ENCODE data around the gene IL1RAP.
"Not testable (repeated sequence)": the region's sequence is repeated elsewhere in the genome, so short reads cannot be mapped to it uniquely, and the experiment has no call there.

Gene IL1RAP

GRCh38 chr3:190513409-190514370, at the start of gene IL1RAP:
Gene IL1RAP, plus strand, starts transcription at chr3:190514085. Its CDS starts 50,205 bp downstream, at chr3:190564290.
- Histone ChIP-seq H3K4me3 (ENCODE audit: low read depth in 1 of 2, low read length in 2 of 2) (peak within 1 kb of the TSS; percentile 66 to 85), H3K4me1 (ENCODE audit: insufficient read depth, low read length) (peaks cover 3% of the 10 kb centered on the region), H3K36me3 (ENCODE audit: insufficient read depth, low read length) (no peaks in the 10 kb centered on the region), H3K27ac (ENCODE audit: low read depth, low read length) (peak within 1 kb of the TSS; percentile 73), H3K27me3 (ENCODE audit: control insufficient read depth in 1 of 2, insufficient read depth in 2 of 2, low read length in 2 of 2) (no peaks in the 10 kb centered on the region), H3K9me3 (ENCODE audit: low read length) (no peaks in the 10 kb centered on the region), H3K9ac (ENCODE audit: low read length) (peak within 1 kb of the TSS; percentile 66)

GRCh38 chr3:190467922-190468321, 46.0 kb upstream of the IL1RAP start:
- no peak overlapping the region for H3K4me3 ChIP-seq (ENCODE audit: low read depth in 1 of 2, low read length in 2 of 2)

GRCh38 chr3:190473261-190473660, 40.6 kb upstream of the IL1RAP start:
- not testable (repeated sequence) for H3K27ac ChIP-seq (ENCODE audit: low read depth, low read length); H3K4me1 ChIP-seq (ENCODE audit: insufficient read depth, low read length); H3K27me3 ChIP-seq (ENCODE audit: control insufficient read depth in 1 of 2, insufficient read depth in 2 of 2, low read length in 2 of 2); H3K9me3 ChIP-seq (ENCODE audit: low read length); H3K36me3 ChIP-seq (ENCODE audit: insufficient read depth, low read length); H3K4me3 ChIP-seq (ENCODE audit: low read depth in 1 of 2, low read length in 2 of 2); H3K9ac ChIP-seq (ENCODE audit: low read length)

More at GRCh38 chr3:190467922-190468321, 46.0 kb upstream of the IL1RAP start:
- Histone ChIP-seq H3K9me3 (ENCODE audit: low read length) (no peaks in the 10 kb centered on the region), H3K27me3 (ENCODE audit: control insufficient read depth in 1 of 2, insufficient read depth in 2 of 2, low read length in 2 of 2) (no peaks in the 10 kb centered on the region), H3K4me1 (ENCODE audit: insufficient read depth, low read length) (no peaks in the 10 kb centered on the region), H3K27ac (ENCODE audit: low read depth, low read length) (no peak overlapping the region), H3K36me3 (ENCODE audit: insufficient read depth, low read length) (no peaks in the 10 kb centered on the region), H3K9ac (ENCODE audit: low read length) (no peak overlapping the region)

- no peak overlapping the region for H3K27ac ChIP-seq (ENCODE audit: low read depth, low read length)
- no peaks in the 10 kb centered on the region for H3K27me3 ChIP-seq (ENCODE audit: control insufficient read depth in 1 of 2, insufficient read depth in 2 of 2, low read length in 2 of 2)
- H3K4me1 ChIP-seq (ENCODE audit: insufficient read depth, low read length) = no peaks in the 10 kb centered on the region
- H3K9me3 ChIP-seq (ENCODE audit: low read length) = no peaks in the 10 kb centered on the region
- H3K9ac ChIP-seq (ENCODE audit: low read length) = no peak overlapping the region
- H3K36me3 ChIP-seq (ENCODE audit: insufficient read depth, low read length) = no peaks in the 10 kb centered on the region
- H3K4me3 ChIP-seq (ENCODE audit: low read depth in 1 of 2, low read length in 2 of 2) = no peak overlapping the region
Measured at GRCh38 chr3:190481779-190482178, 32.1 kb upstream of the IL1RAP start.

- Histone ChIP-seq H3K27me3 (ENCODE audit: control insufficient read depth in 1 of 2, insufficient read depth in 2 of 2, low read length in 2 of 2) (no peaks in the 10 kb centered on the region), H3K9ac (ENCODE audit: low read length) (no peak overlapping the region), H3K9me3 (ENCODE audit: low read length) (no peaks in the 10 kb centered on the region), H3K27ac (ENCODE audit: low read depth, low read length) (no peak overlapping the region), H3K36me3 (ENCODE audit: insufficient read depth, low read length) (no peaks in the 10 kb centered on the region), H3K4me1 (ENCODE audit: insufficient read depth, low read length) (no peaks in the 10 kb centered on the region), H3K4me3 (ENCODE audit: low read depth in 1 of 2, low read length in 2 of 2) (no peak overlapping the region)
Measured at GRCh38 chr3:190485830-190486532, 27.9 kb upstream of the IL1RAP start.

GRCh38 chr3:190486533-190486864, 27.4 kb upstream of the IL1RAP start:
- no peak overlapping the region for H3K4me3 ChIP-seq (ENCODE audit: low read depth in 1 of 2, low read length in 2 of 2)
- no peaks in the 10 kb centered on the region for H3K36me3 ChIP-seq (ENCODE audit: insufficient read depth, low read length)
- H3K27me3 ChIP-seq (ENCODE audit: control insufficient read depth in 1 of 2, insufficient read depth in 2 of 2, low read length in 2 of 2) = no peaks in the 10 kb centered on the region
- H3K27ac ChIP-seq (ENCODE audit: low read depth, low read length) = no peak overlapping the region
- no peak overlapping the region for H3K9ac ChIP-seq (ENCODE audit: low read length)
- H3K4me1 ChIP-seq (ENCODE audit: insufficient read depth, low read length) = no peaks in the 10 kb centered on the region
- H3K9me3 ChIP-seq (ENCODE audit: low read length) = no peaks in the 10 kb centered on the region

- Histone ChIP-seq H3K4me3 (ENCODE audit: low read depth in 1 of 2, low read length in 2 of 2) (no peak overlapping the region), H3K27me3 (ENCODE audit: control insufficient read depth in 1 of 2, insufficient read depth in 2 of 2, low read length in 2 of 2) (no peaks in the 10 kb centered on the region), H3K36me3 (ENCODE audit: insufficient read depth, low read length) (no peaks in the 10 kb centered on the region), H3K4me1 (ENCODE audit: insufficient read depth, low read length) (no peaks in the 10 kb centered on the region), H3K9ac (ENCODE audit: low read length) (no peak overlapping the region), H3K9me3 (ENCODE audit: low read length) (no peaks in the 10 kb centered on the region), H3K27ac (ENCODE audit: low read depth, low read length) (no peak overlapping the region)
Measured at GRCh38 chr3:190486908-190487607, 26.8 kb upstream of the IL1RAP start.

- no peaks in the 10 kb centered on the region for H3K4me1 ChIP-seq (ENCODE audit: insufficient read depth, low read length)
- no peak overlapping the region for H3K4me3 ChIP-seq (ENCODE audit: low read depth in 1 of 2, low read length in 2 of 2)
- no peaks in the 10 kb centered on the region for H3K27me3 ChIP-seq (ENCODE audit: control insufficient read depth in 1 of 2, insufficient read depth in 2 of 2, low read length in 2 of 2)
- no peaks in the 10 kb centered on the region for H3K9me3 ChIP-seq (ENCODE audit: low read length)
- H3K9ac ChIP-seq (ENCODE audit: low read length) = no peak overlapping the region
- H3K27ac ChIP-seq (ENCODE audit: low read depth, low read length) = no peak overlapping the region
- H3K36me3 ChIP-seq (ENCODE audit: insufficient read depth, low read length) = no peaks in the 10 kb centered on the region
Measured at GRCh38 chr3:190491533-190492054, 22.3 kb upstream of the IL1RAP start.

- Histone ChIP-seq H3K4me3 (ENCODE audit: low read depth in 1 of 2, low read length in 2 of 2) (no peak overlapping the region), H3K4me1 (ENCODE audit: insufficient read depth, low read length) (no peaks in the 10 kb centered on the region), H3K36me3 (ENCODE audit: insufficient read depth, low read length) (no peaks in the 10 kb centered on the region), H3K9me3 (ENCODE audit: low read length) (no peaks in the 10 kb centered on the region), H3K27me3 (ENCODE audit: control insufficient read depth in 1 of 2, insufficient read depth in 2 of 2, low read length in 2 of 2) (no peaks in the 10 kb centered on the region), H3K9ac (ENCODE audit: low read length) (no peak overlapping the region), H3K27ac (ENCODE audit: low read depth, low read length) (no peak overlapping the region)
Measured at GRCh38 chr3:190492129-190492528, 21.8 kb upstream of the IL1RAP start.

GRCh38 chr3:190492966-190493365, 20.9 kb upstream of the IL1RAP start:
- no peak overlapping the region for H3K4me3 ChIP-seq (ENCODE audit: low read depth in 1 of 2, low read length in 2 of 2)
- no peak overlapping the region for H3K27ac ChIP-seq (ENCODE audit: low read depth, low read length)
- no peak overlapping the region for H3K9ac ChIP-seq (ENCODE audit: low read length)
- H3K27me3 ChIP-seq (ENCODE audit: control insufficient read depth in 1 of 2, insufficient read depth in 2 of 2, low read length in 2 of 2) = no peaks in the 10 kb centered on the region
- no peaks in the 10 kb centered on the region for H3K36me3 ChIP-seq (ENCODE audit: insufficient read depth, low read length)
- no peaks in the 10 kb centered on the region for H3K4me1 ChIP-seq (ENCODE audit: insufficient read depth, low read length)
- H3K9me3 ChIP-seq (ENCODE audit: low read length) = no peaks in the 10 kb centered on the region

GRCh38 chr3:190494907-190495306, 19.0 kb upstream of the IL1RAP start:
- no peak overlapping the region for H3K9ac ChIP-seq (ENCODE audit: low read length)
- H3K4me3 ChIP-seq (ENCODE audit: low read depth in 1 of 2, low read length in 2 of 2) = no peak overlapping the region
- no peaks in the 10 kb centered on the region for H3K36me3 ChIP-seq (ENCODE audit: insufficient read depth, low read length)
- H3K9me3 ChIP-seq (ENCODE audit: low read length) = no peaks in the 10 kb centered on the region
- H3K27ac ChIP-seq (ENCODE audit: low read depth, low read length) = no peak overlapping the region
- H3K4me1 ChIP-seq (ENCODE audit: insufficient read depth, low read length) = no peaks in the 10 kb centered on the region
- H3K27me3 ChIP-seq (ENCODE audit: control insufficient read depth in 1 of 2, insufficient read depth in 2 of 2, low read length in 2 of 2) = no peaks in the 10 kb centered on the region

Data from muscle layer of colon (tissue), 2 donors.